GM18873 (cell line): ENCODE results near the gene RXFP3.
"Not testable (repeated sequence)": the region's sequence is repeated elsewhere in the genome, so short reads cannot be mapped to it uniquely, and the experiment has no call there.

ENCODE experiments used
- ATAC-seq: cut with Tn5 transposase; IDR thresholded peaks from one replicate; pipeline ENCODE4 v1.9.1; 2021; ENCODE audit warnings: mild to moderate bottlenecking, moderate library complexity, moderate number of reproducible peaks; ENCODE audit not compliant: unreplicated experiment, low FRiP score

The RXFP3 gene, protein sequence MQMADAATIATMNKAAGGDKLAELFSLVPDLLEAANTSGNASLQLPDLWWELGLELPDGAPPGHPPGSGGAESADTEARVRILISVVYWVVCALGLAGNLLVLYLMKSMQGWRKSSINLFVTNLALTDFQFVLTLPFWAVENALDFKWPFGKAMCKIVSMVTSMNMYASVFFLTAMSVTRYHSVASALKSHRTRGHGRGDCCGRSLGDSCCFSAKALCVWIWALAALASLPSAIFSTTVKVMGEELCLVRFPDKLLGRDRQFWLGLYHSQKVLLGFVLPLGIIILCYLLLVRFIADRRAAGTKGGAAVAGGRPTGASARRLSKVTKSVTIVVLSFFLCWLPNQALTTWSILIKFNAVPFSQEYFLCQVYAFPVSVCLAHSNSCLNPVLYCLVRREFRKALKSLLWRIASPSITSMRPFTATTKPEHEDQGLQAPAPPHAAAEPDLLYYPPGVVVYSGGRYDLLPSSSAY

DNA sequence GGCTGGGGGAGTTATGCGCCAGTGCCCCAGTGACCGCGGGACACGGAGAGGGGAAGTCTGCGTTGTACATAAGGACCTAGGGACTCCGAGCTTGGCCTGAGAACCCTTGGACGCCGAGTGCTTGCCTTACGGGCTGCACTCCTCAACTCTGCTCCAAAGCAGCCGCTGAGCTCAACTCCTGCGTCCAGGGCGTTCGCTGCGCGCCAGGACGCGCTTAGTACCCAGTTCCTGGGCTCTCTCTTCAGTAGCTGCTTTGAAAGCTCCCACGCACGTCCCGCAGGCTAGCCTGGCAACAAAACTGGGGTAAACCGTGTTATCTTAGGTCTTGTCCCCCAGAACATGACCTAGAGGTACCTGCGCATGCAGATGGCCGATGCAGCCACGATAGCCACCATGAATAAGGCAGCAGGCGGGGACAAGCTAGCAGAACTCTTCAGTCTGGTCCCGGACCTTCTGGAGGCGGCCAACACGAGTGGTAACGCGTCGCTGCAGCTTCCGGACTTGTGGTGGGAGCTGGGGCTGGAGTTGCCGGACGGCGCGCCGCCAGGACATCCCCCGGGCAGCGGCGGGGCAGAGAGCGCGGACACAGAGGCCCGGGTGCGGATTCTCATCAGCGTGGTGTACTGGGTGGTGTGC lies at the start of gene RXFP3:
Gene RXFP3 (plus strand): TSS at position 6 of the 636 bp plus-strand sequence. CDS start 355 bp downstream, at position 361.
- ATAC-seq = no peak

DNA sequence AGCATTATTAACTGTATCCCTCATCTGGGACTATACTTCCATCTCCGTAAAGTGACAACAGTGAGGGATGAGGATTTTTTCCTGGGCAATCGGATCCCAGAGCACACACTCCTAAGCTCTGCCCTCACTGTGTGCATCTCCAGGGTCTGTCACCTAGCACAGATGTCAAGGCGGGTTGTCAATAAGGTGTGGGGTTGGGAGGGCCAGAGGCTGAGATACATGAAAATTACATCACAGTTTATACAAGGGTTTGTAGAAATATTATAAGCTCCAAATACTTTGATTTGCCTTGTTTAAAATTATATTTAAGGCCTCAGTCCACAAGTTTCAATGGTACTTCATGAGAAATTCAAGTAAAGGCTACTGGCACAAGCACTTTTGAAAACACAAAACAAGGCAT lies 48.9 kb upstream of the RXFP3 start:
- ATAC-seq = no peak

DNA sequence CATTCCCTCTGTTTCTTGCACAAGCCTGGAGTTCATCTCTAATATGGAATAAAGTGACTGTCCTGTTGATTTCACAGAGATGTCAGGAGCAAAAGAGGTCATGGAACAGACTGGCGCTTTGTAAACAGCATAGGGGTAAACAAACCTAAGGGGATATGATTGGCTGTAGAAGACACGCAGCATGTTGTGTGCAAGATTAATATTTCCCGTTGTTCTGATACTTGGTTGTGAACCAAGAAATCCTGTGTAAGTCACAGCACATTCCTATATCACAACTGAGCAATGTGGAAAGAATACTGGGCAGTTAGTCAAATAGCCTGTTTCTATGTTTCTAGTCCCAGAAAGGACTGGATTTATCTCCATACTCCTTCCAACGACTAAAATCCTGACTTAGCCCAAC lies 47.6 kb upstream of the RXFP3 start:
- ATAC-seq = no peak

DNA sequence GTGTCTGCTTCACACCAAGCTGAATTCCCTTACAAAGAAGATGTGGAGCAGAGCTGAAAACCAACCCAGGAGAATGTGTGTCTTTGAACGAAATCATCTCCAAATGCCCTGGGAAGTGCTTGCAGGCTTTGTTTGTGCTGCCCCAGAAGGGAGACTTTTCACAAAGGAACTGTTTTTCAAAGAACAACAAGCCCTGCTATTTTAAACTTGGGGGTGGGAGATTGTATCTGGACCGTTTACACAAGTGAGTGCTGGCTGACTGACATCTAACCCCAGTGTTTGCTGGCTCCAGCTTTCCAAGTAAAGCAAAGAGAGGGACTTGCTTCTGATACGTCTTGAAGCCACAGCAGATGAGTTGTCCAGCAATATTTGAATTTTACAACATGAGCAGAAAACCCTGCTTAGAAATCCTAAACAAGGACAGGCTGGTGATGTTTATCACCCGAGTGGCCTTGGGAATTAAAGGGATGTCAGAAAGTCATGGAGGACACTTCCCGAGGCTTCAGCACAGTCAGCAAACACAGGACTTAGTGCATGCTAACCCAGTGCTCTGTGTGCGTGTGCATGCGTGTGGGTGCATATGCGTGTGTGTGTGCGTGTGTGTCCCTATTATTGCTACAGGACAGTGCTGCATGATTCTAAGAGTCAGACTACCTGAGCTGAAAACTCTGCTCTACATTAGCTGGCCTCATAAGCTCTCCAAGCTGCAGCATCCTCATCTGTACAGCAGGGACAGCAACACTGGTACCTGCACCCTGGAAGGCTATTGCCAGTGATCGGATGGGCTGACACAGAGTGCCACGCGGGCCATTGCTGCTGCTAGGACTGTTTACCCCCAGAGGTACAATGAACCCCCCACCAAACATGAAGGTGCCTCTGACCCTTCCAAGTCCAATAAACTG lies 45.8 kb upstream of the RXFP3 start:
- ATAC-seq = no peak

DNA sequence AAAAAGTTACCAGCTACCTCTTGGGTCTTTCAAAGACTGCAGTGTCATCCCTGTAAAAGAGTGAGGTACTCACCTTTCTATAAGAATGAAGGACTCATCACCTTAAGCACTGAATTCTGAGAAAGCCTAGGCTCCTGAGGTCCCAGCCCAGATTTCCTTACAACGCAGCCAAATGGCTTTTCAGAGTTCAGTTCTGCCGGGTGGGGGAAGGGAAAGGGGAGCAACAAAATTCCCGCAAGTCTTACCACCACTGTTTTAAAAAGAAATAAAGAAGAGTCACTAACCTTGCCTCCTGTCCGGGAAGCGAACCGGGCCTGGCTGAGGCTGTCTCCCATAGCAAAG lies 44.8 kb upstream of the RXFP3 start:
- ATAC-seq = no peak

DNA sequence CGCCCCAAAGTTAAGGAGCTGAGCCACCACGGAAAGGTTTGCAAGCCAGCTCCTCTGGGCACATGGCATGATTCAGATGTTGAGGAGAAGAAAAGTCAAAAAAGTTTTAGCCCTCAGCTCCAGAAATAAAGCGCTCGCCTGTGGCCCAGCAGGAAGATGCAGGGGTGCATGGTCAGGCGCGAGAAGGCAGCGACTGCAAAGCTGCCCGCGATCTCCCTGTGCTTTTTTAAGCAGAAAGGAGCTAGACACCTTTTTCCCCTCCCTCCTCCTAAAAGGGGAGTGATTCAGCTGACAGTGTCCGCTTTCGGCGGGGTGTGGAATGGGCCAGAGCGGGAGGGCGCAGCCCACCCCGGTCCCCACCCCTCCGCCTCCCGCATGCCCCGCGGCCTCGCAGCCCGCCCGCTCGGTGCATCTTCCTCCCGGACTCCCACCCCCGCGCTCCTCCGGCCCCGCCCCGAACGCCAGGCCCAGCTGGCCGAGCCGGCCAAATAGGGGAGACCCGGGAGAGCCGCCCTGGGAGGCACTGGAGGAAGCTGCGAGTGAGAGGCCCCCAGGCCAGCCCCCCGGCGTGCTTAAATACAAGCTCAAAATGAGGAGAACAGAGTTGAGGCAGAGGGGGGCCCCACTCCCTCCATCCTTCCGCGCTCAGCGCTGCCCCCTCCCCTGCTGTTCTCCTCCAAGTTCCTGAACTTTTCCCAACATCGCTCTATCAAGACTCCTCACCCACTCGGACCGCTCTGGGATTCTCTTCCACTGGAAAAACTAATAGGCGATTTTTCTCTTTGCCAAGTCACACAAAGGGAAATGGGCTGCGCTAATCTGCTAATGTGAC lies 44.2 kb upstream of the RXFP3 start, which contains the start of gene ADAMTS12:
Gene ADAMTS12 (minus strand): TSS at position 203 of the 832 bp plus-strand sequence. CDS start 134 bp downstream, at position 69.
- ATAC-seq = no peak

DNA sequence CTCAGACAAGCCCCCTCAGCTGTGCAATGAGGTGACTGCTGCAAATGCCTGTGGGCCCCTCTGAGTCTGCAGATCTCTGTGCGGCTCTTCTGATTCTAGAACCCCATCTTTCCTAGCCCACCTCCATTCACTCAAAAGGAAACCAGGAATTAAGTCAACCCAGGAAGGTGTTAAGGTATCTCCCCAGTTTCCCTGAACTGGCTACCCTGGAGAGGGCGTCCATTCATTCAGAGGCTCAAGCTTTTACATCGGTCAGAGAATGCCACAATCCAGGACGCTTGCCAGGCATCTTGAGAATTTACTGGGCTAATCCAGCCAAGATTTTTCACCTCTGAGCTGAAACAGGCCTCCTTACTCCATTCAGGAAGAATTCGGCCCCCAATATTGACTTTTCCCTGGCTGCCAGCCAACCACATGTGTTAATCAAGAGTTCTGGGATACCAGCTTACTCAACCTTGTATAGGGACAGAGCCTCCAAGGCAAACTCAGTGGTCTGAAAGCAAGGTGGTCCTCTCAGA lies 43.5 kb upstream of the RXFP3 start:
- ATAC-seq = no peak

DNA sequence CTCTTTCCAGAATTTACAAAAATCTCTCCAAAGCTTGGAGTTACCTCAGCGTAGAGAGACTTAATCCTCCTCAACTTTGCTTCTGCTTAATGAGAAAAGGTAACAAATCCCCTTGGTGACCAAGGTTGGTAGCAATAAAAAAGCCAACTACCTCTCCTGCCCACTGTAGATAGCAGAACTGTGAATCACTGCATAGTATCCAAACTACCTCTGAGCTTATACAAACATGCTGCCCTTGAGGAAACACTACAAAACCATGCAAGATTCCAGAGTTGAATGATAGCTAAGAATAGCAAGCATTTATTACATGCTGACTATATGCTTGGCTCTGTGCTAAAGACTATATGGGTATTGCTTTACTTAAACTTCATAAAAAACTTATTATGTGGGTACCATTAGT lies 41.6 kb upstream of the RXFP3 start:
- no peak for ATAC-seq

DNA sequence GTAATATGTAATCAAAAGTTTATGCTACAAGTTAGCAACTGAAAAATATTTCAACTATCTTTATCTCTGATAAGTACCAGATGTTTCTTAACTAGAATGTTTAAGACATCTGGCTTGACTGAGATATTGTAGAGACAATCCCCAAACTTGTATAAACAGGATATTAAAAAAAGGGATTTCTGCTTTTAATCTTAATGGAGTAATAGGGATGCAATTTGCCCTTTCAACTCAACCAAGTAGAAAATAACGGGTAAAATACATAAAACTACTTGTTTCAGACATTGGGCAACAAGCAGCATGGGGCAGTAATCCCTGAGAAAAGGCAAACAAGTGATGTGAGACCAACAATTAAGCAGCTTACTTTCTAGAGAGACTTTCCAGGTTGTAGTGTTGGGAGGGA lies 35.0 kb upstream of the RXFP3 start:
- no peak for ATAC-seq

DNA sequence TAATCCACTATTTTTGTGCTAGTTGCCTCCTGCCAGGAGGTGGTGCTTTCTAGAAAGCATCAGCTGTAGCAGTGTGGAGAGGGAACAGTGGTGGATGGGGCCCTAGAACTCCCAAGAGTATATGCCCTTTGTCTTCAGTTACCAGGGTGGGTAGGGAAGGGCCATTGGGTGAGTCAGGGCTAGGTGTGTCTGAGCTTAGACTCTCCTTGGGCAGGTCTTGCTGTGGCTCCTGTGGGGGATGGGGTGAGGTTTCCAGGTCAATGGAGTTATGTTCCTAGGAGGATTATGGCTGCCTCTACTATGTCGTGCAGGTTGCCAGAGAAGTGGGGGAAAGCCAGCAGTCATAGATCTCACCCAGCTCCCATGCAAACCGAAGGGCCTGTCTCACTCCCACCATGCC lies 33.1 kb upstream of the RXFP3 start:
- no peak for ATAC-seq

DNA sequence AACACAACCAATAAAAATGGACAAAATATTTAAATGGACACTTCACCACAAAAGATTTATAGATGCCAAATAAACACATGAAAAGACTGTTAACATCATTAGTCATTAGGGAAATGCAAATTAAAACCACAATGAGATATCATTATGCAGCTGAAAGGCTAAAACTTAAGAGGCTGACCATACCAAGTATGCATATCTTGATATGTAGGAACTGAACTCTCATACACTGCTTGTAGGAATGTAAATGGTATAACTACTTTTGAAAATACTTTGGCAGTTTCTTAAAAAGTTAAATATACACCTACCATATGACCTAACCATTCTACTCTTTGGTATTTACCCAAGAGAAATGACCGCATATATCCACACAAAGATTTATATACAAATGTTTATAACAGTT lies 30.8 kb upstream of the RXFP3 start:
- ATAC-seq = no peak

DNA sequence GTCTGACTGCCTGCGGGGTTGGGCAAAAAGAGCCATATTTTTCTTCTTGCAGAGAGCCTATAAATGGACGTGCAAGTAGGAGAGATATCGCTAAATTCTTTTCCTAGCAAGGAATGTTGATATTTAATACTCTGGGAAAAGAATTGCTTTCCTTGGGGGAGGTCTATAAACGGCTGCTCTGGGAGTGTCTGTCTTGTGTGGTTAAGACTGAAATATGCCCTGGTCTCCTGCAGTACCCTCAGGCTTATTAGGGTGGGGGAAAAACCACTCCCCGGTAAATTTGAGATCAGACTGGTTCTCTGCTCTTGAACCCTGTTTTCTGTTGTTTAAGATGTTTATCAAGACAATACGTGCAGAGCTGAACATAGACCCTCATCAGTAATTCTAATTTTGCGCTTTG lies 29.9 kb upstream of the RXFP3 start:
- ATAC-seq = not testable (repeated sequence)

DNA sequence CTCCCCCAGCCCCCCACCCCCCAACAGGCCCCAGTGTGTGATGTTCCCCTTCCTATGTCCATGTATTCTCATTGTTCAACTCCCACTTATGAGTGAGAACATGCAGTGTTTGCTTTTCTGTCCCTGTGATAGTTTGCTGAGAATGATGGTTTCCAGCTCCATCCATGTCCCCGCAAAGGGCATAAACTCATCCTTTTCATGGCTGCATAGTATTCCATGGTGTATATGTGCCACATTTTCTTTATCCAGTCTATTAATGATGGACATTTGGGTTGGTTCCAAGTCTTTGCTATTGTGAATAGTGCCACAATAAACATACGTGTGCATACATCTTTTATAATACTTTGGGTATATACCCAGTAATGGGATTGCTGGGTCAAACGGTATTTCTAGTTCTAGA lies 21.3 kb upstream of the RXFP3 start:
- ATAC-seq = not testable (repeated sequence)

DNA sequence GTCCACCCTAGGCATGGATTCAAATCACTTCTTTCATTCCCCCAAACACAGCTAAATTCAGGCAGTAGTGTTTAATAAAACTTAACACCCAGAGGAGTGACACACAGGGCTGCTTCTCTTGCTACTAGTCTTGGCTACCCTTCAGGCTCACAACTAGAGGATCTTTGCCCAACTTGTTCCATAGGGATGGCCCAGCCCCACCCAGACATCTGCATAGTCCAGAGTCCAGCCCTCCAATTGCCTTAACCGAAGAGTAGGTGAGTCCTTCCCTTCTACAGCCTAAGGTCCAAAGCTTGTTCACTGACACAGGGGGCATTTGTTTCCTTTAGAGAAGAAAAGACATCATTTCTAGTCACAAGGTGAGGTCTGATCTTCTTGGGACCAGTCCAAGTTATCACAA lies 15.2 kb upstream of the RXFP3 start:
- no peak for ATAC-seq

DNA sequence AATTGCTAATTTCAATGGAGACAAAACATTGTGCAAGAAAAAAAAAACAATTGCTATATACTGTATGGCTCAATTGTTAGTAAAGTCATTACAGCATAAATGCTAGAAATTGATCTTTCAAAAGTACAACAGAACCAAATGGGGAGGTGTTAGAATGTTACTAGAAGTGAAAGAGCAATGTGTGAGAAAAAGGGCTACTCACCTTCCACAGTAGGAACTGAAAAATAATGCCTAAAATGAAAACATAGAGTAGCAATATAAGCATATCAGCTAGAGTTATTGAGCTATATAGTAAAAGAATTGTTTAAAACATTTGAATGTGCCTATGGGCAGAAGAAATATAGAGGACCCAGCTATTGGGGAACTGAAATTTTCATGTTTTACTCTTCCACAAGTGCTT lies 10.9 kb upstream of the RXFP3 start:
- ATAC-seq = no peak

DNA sequence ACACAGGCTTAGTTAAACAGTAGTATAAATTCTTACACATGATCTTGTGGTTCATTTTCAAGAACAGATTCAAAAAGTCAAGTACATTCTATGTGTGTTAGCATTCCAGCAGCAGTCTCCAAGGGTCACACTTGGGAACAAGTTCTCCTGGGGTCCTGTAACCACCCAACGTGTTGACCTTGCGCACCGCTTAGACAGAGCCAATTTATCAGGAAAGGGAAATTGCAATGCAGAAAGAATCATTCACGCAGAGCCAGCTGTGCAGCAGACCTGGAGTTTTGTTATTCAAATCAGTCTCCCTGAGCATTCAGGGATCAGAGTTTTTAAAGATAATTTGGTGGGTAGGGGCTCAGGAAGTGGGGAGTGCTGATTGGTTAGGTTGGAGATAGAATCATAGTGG lies 8.5 kb upstream of the RXFP3 start:
- no peak for ATAC-seq

DNA sequence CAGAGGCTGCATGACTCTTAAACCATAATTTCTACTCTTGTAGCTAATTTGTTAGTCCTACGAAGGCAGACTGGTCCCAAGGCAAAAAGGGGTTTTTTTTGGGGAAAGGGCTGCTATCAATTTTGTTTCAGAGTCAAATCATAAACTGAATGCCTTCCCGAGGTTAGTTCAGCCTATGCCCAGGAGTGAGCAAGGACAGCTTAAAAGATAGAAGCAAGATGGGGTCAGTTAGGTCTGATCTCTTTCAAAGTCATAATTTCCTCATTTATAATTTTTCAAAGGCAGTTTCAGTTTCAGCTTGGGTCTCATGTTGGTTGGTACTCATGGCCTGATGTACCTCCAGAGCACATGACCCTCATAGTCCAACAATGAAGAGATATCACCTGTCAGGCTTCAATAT lies 7.9 kb upstream of the RXFP3 start:
- no peak for ATAC-seq

DNA sequence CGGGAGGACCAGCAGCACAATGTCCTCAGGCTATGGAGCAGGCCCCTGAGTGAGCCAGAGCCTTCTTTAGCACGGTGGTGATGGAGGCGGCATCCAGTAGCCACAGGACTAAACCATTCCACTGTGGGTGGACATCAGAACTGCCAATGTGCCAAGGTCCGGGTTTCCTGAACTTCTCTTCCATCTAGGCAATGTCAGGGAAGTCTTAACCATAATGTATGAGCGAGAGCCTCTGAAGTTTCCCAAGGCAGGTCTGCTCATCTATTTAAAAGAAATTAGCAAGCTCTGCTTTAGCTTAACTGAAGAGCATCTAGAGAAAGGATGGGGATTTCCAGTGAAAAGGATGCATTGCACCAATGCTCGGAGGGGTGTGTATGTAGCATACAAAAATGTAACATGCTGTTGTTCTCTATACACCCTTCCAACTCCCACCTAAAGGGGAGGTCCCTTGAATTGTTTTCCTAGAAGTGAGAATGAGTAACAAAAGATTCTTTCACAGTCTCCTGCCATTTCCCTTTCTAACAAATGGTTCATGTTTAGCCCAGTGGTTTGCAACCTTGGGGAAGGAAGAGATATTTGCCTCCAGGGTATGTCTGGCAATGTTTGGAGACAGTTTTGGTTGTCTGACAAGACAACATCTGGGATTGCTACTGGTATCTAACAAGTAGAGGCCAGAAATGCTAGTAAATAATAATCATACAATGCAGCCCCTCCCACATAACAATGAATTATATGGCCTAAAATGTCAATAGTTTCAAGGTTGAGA lies 6.1 kb upstream of the RXFP3 start:
- no peak for ATAC-seq

DNA sequence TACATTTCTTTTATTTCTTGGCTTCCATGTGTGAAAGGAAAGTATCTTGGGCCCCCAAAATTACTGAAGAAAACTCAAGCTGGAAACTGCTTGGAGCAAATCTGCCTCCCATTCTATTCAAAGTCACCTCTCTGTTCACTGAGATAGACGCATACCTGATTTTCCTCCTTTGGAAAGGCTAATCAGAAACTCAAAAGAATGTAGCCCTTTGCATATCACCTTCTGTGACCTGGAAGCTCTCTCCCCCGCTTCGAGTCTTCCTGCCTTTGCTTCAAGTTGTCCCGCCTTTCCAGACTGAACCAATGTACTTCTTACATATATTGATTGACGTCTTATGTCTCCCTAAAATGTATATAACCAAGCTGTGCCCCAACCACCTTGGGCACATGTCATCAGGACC lies 5.0 kb upstream of the RXFP3 start:
- ATAC-seq = no peak
